ENCODE data around the gene NOP10. TPM values are rescaled to one million over a fixed set of nuclear protein-coding genes. Genes with fewer than 3 reads are reported as not detected.

Gene NOP10
- total RNA-seq, 1 experiment from 2014 or later = 162 TPM

DNA sequence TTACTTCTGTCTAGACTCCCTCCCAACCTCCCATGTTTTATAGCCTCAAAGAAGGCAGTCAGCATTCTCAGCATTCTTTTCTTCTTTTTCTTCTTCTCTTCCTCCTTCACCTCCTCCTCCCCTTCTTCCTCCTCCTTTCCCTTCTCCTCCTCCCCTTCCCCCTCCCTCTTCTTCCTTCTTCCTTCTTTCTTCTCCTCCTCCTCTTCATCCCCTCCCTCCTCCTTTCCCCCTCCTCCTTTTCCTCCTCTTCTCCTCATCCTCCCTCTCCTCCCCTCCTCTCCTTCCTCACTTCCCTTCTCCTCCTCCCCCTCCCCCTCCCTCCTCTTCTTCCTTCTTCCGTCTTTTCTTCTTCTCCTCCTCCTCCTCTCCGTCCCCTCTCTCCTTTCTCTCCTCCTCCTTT lies 27.7 kb upstream of the NOP10 start:
- peaks cover 9% of the 10 kb centered on the region for H3K4me1 ChIP-seq (replicated peaks; ENCODE audit: insufficient read depth)
- ChIA-PET POLR2A (ENCODE audit: unreplicated experiment) (no interaction called here), CTCF (no interaction called here)
- no TSS peak for BruUV-seq (replicated peaks)
- H3F3A ChIP-seq (ENCODE audit: insufficient read depth, low read depth) = no peaks in the 10 kb centered on the region; the same call in 1 of the 2 replicates
- H3K9me3 ChIP-seq (ENCODE audit: insufficient read depth, low read depth) = no peaks in the 10 kb centered on the region
- H2AFZ ChIP-seq = no peak overlapping the region
- no peak overlapping the region for H3K4me2 ChIP-seq
- no peaks in the 10 kb centered on the region for H3K9me2 ChIP-seq (ENCODE audit: insufficient read depth)
- no peak overlapping the region for H3K27ac ChIP-seq
- peaks cover 5% of the 10 kb centered on the region for H3K79me2 ChIP-seq (ENCODE audit: low read depth)
- H3K36me3 ChIP-seq (ENCODE audit: low read depth) = no peaks in the 10 kb centered on the region
- intact Hi-C loops (cut with micrococcal nuclease; ENCODE audit: unreplicated experiment) = no loop called here
- H4K20me1 ChIP-seq (ENCODE audit: insufficient read depth) = no peaks in the 10 kb centered on the region
- TF ChIP-seq EZH2 (IDR thresholded peaks at IDR 0.05; ENCODE audit: low read depth) = no peak
- TF ChIP-seq, protein P1, sequence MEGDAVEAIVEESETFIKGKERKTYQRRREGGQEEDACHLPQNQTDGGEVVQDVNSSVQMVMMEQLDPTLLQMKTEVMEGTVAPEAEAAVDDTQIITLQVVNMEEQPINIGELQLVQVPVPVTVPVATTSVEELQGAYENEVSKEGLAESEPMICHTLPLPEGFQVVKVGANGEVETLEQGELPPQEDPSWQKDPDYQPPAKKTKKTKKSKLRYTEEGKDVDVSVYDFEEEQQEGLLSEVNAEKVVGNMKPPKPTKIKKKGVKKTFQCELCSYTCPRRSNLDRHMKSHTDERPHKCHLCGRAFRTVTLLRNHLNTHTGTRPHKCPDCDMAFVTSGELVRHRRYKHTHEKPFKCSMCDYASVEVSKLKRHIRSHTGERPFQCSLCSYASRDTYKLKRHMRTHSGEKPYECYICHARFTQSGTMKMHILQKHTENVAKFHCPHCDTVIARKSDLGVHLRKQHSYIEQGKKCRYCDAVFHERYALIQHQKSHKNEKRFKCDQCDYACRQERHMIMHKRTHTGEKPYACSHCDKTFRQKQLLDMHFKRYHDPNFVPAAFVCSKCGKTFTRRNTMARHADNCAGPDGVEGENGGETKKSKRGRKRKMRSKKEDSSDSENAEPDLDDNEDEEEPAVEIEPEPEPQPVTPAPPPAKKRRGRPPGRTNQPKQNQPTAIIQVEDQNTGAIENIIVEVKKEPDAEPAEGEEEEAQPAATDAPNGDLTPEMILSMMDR (conservative IDR thresholded peaks at IDR 0.05) = no peak
- DNase-seq = no peak
- H3K4me3 ChIP-seq = no peak overlapping the region
- no peaks in the 10 kb centered on the region for H3K27me3 ChIP-seq (ENCODE audit: insufficient read depth, low read depth)

DNA sequence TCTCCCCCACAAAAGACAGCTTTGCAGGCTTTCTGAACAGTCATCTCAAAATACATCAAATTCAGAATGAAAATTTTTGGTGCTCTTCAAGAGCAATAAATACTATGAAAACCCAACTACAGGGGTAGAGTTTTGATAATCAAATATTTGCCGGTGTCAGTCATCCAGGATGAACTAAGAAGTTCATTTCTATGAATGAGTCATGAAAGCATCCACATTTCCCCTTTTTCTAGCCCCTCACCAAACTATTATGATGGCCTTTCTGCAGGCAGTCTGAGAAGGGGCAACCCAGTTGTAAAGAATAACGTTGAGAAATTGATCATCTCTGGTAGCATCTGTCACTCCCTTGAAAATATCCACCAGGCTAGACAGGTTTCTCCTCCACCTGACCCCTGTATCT lies 27.2 kb upstream of the NOP10 start:
- DNase-seq = no peak
- no peaks in the 10 kb centered on the region; the same call in 1 of the 2 replicates for H3F3A ChIP-seq (ENCODE audit: insufficient read depth, low read depth)
- H3K4me2 ChIP-seq = no peak overlapping the region
- no peak for TF ChIP-seq EZH2 (IDR thresholded peaks at IDR 0.05; ENCODE audit: low read depth)
- TF ChIP-seq, protein P1 (conservative IDR thresholded peaks at IDR 0.05) = no peak
- no TSS peak for BruUV-seq (replicated peaks)
- peaks cover 14% of the 10 kb centered on the region for H3K4me1 ChIP-seq (replicated peaks; ENCODE audit: insufficient read depth)
- intact Hi-C loops (cut with micrococcal nuclease; ENCODE audit: unreplicated experiment) = no loop called here
- H3K9me3 ChIP-seq (ENCODE audit: insufficient read depth, low read depth) = no peaks in the 10 kb centered on the region
- no peak overlapping the region for H2AFZ ChIP-seq
- no peaks in the 10 kb centered on the region for H3K27me3 ChIP-seq (ENCODE audit: insufficient read depth, low read depth)
- no peak overlapping the region for H3K4me3 ChIP-seq
- H3K79me2 ChIP-seq (ENCODE audit: low read depth) = peaks cover 9% of the 10 kb centered on the region
- no peaks in the 10 kb centered on the region for H3K9me2 ChIP-seq (ENCODE audit: insufficient read depth)
- POLR2A ChIA-PET (ENCODE audit: unreplicated experiment) = no interaction called here
- no peaks in the 10 kb centered on the region for H3K36me3 ChIP-seq (ENCODE audit: low read depth)
- no peak overlapping the region for H3K27ac ChIP-seq
- H4K20me1 ChIP-seq (ENCODE audit: insufficient read depth) = no peaks in the 10 kb centered on the region
- CTCF ChIA-PET = no interaction called here

DNA sequence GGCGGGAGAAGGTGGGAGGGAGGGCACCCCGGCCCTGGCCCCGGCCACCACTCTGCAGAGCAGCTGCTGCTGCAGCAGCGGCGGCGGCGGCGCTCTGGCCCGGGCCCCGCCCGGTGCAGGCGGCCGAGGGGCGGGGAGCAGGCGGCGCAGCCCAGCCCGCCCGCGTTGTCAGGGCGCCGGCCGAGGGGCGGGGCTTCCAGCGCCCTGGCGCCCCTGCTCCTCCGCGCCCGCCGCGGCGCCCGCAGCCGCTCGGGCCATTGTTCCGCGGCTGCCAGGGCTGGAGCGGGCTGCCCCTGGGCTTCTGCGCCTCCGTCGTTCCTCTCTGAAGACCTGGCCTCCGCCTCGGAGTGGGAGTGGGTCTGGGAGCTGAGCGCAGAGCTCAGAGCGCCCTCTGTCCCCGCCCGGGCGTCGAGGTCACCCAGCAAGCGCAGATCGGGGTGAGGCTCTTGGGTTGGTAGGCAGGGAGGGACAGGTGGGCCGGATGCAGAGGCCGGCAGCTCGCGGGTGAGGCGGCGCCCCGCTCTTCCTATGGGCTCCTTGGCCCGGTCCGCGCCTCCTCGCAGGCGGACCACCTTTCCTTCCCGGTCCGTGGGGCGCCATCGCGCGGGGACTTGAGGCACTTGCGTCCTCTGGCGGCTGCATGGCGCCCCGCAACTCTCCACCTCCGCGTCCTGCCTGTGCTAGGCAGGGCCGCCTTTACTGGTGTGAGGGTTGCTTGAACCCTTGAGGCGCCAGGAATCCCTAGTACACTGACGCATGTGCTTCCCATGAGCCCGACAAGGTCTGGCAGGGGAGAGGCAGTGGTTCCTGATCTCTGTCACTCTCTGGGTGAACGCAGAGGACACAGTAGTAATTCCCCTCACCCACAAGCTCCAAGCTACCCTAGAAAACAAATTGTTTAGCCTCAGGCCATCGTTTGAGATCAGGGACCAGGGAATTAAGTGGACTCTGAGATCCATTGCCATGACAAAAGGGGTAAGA lies 24.5 kb upstream of the NOP10 start, which contains the start of gene LPCAT4:
TSS of gene LPCAT4 (minus strand) at position 96 of the 981 bp plus-strand sequence. CDS start 96 bp downstream, outside the sequence.
- POLR2A ChIA-PET (ENCODE audit: unreplicated experiment) = no interaction called here
- peak within 1 kb of the TSS; percentile 73 for H3K27ac ChIP-seq
- TF ChIP-seq, protein P1 (conservative IDR thresholded peaks at IDR 0.05) = peak; percentile 84
- TF ChIP-seq EZH2 (IDR thresholded peaks at IDR 0.05; ENCODE audit: low read depth) = no peak
- H2AFZ ChIP-seq = peak within 1 kb of the TSS; percentile 86
- H3K4me3 ChIP-seq = peak within 1 kb of the TSS; percentile 72
- peak; percentile 71 to 85 for DNase-seq
- H3K36me3 ChIP-seq (ENCODE audit: low read depth) = no peaks in the 10 kb centered on the region
- TSS peak; percentile 75 for BruUV-seq (replicated peaks)
- no peaks in the 10 kb centered on the region for H3K9me2 ChIP-seq (ENCODE audit: insufficient read depth)
- H3K4me1 ChIP-seq (replicated peaks; ENCODE audit: insufficient read depth) = peaks cover 32% of the 10 kb centered on the region
- intact Hi-C loops (cut with micrococcal nuclease; ENCODE audit: unreplicated experiment) = loop anchor here (1.0 to 10.0 kb wide), 4 partner anchors 46 to 265 kb away; partner anchors contain the start of genes EMC4 and PGBD4
- H3K4me2 ChIP-seq = peak within 1 kb of the TSS; percentile 86
- peaks cover 15% of the 10 kb centered on the region for H3K79me2 ChIP-seq (ENCODE audit: low read depth)
- H3K9me3 ChIP-seq (ENCODE audit: insufficient read depth, low read depth) = no peaks in the 10 kb centered on the region
- H3K27me3 ChIP-seq (ENCODE audit: insufficient read depth, low read depth) = no peaks in the 10 kb centered on the region
- CTCF ChIA-PET = interaction anchor here (0.6 to 1.4 kb wide), 6 partner anchors 10 to 1067 kb away, joined by 3 to 5 read pairs (median 3); no protein-coding TSS in a partner anchor
- H3F3A ChIP-seq (ENCODE audit: insufficient read depth, low read depth) = peaks cover 4% of the 10 kb centered on the region; the same call in 1 of the 2 replicates
- no peaks in the 10 kb centered on the region for H4K20me1 ChIP-seq (ENCODE audit: insufficient read depth)

Measured in PC-9 (cell line).